GM12891 (cell line): ENCODE measurements around the gene CALCB. TPM values are rescaled to one million over a fixed set of nuclear protein-coding genes. Genes with fewer than 3 reads are reported as not detected.
"Not testable (repeated sequence)": the region's sequence is repeated elsewhere in the genome, so short reads cannot be mapped to it uniquely, and the experiment has no call there.

Source experiments
- DNase-seq: peaks from one replicate; pipeline ENCODE4 v3.0.0; 2011; ENCODE audit warnings: low spot score; ENCODE audit not compliant: insufficient read length
- FAIRE-seq: peaks from 2 replicates; lab custom pipeline; 2011; peaks lifted over from hg19 to GRCh38; lab: Jason Lieb, UNC
- PAX5 ChIP-seq: IDR thresholded peaks from 2 replicates; pipeline ENCODE4 v1.6.1; 2011; ENCODE audit warnings: low read length, moderate library complexity, mild to moderate bottlenecking; ENCODE audit not compliant: insufficient read depth, severe bottlenecking
- POLR2A ChIP-seq: IDR thresholded peaks from 2 replicates; pipeline ENCODE4 v1.6.1; 2011; ENCODE audit warnings: low read depth, low read length, control low read depth
- POLR2AphosphoS5 ChIP-seq: IDR thresholded peaks from 2 replicates; pipeline ENCODE4 v1.6.1; 2011; ENCODE audit warnings: low read depth, low read length, control low read depth
- POU2F2 ChIP-seq: IDR thresholded peaks from 2 replicates; pipeline ENCODE4 v1.6.1; 2011; ENCODE audit warnings: low read depth, mild to moderate bottlenecking, control low read depth, low read length, moderate library complexity
- SPI1 ChIP-seq: IDR thresholded peaks from 2 replicates; pipeline ENCODE4 v1.6.1; 2011; ENCODE audit warnings: low read depth, low read length, control low read depth
- TAF1 ChIP-seq: IDR thresholded peaks from 2 replicates; pipeline ENCODE4 v1.6.1; 2011; ENCODE audit warnings: low read depth, low read length, control low read depth
- polyA plus RNA-seq: library from polyadenylated mRNA; unstranded; fragments of >200 nt; gene quantifications from one replicate; pipeline ENCODE4 v1.2.1, GENCODE V29; 2012; ENCODE audit warnings: low read depth, missing spikeins, inconsistent platforms; ENCODE audit not compliant: missing spikeins

Gene CALCB, protein sequence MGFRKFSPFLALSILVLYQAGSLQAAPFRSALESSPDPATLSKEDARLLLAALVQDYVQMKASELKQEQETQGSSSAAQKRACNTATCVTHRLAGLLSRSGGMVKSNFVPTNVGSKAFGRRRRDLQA
- polyA plus RNA-seq = not detected

DNA sequence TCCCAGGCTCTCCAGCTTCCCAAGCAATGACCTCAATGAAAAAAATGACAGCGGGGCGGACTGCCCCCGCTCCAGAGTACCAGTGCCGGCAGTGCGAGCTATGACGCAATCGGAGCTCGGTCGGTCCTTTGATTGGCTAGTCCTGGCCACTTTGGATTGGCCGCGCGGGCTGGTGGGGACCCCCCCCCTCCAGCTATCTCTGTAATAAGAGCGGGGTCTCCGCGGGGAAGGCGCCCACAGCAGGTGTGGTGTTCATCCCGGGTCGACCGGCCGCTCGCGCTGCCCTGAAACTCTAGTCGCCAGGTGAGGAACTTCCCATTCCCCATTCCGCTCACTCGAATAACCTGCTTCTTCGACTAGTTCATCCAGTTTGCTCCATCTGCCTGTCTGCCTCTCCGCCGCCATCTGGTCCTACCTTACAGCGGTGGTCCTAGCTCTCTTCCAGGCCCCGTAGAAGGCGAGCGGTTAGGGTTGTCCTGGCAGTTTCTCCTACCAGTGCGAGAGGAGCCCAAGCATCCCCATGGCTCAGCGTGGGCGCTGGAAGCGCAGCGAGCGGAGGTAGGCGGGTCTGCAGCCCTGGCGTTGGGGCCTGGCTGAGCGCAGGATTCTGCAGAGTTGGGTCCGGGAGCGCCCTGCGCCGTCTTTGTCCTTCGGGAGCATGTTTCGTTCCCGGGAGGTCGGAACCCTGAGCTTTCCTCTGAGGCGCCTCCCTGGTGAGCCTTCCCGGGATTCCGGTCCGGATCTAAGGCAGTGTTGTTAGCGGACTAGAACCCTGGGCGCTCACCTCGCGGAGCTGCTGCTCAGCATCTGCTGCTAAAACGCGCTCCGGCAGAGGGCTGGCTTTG is at the start of gene CALCB:
Gene CALCB, plus strand, starts transcription at position 233 of the 845 bp plus-strand sequence. CDS start 1,126 bp downstream, outside the sequence.
- no peak for FAIRE-seq
- no peak for DNase-seq
- TF ChIP-seq POU2F2 = no peak
- TF ChIP-seq POLR2A = no peak
- TF ChIP-seq SPI1 = no peak
- TF ChIP-seq TAF1 = no peak
- no peak for TF ChIP-seq POLR2AphosphoS5
- no peak for TF ChIP-seq PAX5

DNA sequence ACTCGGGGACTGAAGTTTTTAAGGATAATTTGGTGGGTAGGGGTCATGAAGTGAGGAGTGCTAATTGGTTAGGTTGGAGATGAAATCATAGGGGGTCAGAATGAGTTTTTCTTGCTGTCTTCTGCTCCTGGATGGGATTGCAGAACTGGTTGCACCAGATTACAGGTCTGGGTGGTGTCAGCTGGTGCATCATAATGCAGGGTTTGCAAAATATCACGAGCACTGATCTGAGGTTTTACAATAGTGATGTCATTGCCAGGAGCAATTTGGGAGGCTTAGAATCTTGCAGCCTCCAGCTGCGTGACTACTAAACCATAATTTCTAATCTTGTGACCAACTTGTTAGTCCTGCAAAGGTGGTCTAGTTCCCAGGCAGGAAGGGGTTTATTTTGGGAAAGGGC is 46.4 kb upstream of the CALCB start:
- FAIRE-seq (no peak), DNase-seq (no peak)

DNA sequence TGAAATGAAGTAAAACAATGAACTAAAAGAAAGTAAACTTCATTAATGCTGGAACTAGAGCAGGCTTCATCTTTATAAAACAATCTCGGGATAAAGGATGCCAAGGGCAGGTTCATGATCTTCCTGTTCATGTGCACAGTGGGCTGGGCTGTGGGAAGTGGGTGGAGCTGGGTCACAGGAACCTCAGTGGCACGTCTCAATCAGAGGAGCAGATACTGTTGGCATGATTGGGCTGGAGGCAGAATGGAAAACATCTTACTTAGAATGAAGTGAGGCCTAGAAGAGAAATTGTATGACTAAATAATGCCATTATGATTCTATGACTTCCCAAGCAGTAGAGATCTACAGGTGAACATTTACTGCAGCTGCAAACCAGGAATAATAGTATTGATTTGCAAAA is 45.4 kb upstream of the CALCB start:
- DNase-seq = no peak
- no peak for TF ChIP-seq TAF1
- no peak for FAIRE-seq

More for the DNA sequence above, 46.4 kb upstream of the CALCB start:
- TF ChIP-seq POLR2AphosphoS5 = no peak

DNA sequence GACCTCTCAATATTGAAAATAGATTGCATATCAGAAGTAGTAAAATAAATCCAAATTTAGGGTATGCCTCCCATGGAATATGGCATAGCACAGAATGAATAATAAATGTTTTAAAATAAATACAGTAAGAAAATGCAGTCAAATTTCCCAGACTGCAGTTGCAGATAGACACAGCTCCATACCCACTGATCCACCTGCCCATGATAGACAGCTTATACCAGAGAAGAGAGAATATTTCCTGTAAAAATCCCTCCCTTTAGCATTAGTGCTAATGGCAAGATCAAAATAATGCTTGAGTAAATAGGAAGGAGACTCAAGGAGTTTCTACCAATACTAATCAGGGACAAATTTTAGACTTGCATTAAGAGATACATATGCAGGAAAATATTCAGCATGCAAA is 45.0 kb upstream of the CALCB start:
- DNase-seq = no peak
- FAIRE-seq = no peak
- TF ChIP-seq POLR2AphosphoS5 (no peak), SPI1 (no peak), TAF1 (no peak), POLR2A (no peak), POU2F2 (no peak), PAX5 (no peak)

DNA sequence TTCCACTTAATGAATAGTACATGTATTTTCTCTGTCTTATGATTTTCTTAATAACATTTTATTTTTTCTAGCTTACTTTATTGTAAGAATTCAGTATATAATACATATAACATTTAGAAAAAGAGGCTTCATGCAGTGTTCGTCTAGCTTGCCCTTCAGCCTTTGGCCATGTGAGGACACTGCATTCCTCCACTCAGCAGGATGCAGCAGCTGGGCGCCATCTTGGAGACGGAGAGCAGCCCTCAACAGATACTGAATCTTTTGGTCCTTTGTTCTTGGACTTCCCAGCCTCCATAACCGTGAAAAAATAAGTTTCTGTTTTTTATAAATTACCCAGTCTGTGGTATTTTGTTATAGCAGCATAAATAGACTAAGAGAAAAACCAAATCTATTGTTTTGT is 41.4 kb upstream of the CALCB start:
- FAIRE-seq, DNase-seq: not testable (repeated sequence)

GRCh38 chr11:15034687-15035267 is 38.6 kb upstream of the CALCB start:
- no peak for DNase-seq
- no peak for FAIRE-seq
- TF ChIP-seq POU2F2 = no peak
- TF ChIP-seq TAF1 = no peak
- TF ChIP-seq POLR2AphosphoS5 = no peak
- no peak for TF ChIP-seq SPI1
- no peak for TF ChIP-seq PAX5
- no peak for TF ChIP-seq POLR2A

DNA sequence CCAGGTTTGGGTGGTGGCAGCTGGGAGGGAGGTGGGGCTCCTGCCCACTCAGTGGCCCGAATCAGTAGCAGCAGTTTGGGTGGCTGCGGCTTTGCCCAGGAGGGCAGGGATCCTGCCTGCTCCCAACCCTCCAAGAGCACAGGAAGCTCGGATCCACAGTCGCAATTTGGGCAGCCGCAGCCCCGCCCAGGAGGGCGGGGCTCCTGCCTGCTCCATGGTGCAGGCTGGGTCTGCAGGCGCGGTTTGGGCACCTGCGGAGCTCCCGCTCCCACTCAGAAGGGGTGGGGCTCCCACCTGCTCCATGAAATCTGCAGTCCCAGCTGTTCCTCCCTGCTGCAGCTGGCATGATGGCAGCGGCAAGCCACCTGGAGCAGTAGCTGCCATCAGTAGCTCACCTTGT is 38.1 kb upstream of the CALCB start:
- FAIRE-seq = no peak
- no peak for TF ChIP-seq POU2F2
- no peak for TF ChIP-seq POLR2A
- TF ChIP-seq PAX5 = no peak
- DNase-seq = no peak

- no peak for DNase-seq
- no peak for TF ChIP-seq POLR2AphosphoS5
- no peak for TF ChIP-seq PAX5
- TF ChIP-seq POLR2A = no peak
- TF ChIP-seq POU2F2 = no peak
- no peak for TF ChIP-seq TAF1
- TF ChIP-seq SPI1 = no peak
- no peak for FAIRE-seq
These were observed 34.4 kb upstream of the CALCB start for GRCh38 chr11:15038963-15039362.

GRCh38 chr11:15045209-15045608 is 28.2 kb upstream of the CALCB start:
- no peak for TF ChIP-seq SPI1
- TF ChIP-seq TAF1 = no peak
- no peak for DNase-seq
- no peak for FAIRE-seq

GRCh38 chr11:15045891-15046290 is 27.5 kb upstream of the CALCB start:
- DNase-seq (no peak), FAIRE-seq (no peak)
- TF ChIP-seq POLR2AphosphoS5 (no peak), TAF1 (no peak), SPI1 (no peak), POLR2A (no peak), POU2F2 (no peak), PAX5 (no peak)

DNA sequence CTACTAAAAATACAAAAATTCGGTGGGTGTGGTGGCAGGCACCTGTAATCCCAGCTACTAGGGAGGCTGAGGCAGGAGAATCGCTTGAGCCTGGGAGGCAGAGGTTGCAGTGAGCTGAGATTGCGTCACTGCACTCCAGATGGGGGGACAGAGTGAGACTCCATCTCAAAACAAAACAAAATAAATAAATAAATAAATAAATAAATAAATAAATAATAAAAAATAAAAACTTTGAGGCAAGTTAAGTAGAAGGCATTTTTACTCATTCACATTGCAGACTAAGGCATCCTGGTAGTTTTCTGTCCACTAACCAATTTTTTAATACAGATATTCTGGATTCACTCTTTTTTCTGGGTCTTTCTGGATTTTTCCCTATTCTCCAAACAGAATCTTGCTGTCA is 26.7 kb upstream of the CALCB start:
- DNase-seq, FAIRE-seq: not testable (repeated sequence)
